ENCODE results near the gene PRR29.

PRR29 gene

GRCh38 chr17:63998050-63998720 is at the start of gene PRR29:
Gene PRR29 (plus strand): TSS chr17:63998351. CDS start chr17:63998365, 14 bp downstream.
- DNase-seq (ENCODE audit: low read depth) = peak; percentile 69

DNA sequence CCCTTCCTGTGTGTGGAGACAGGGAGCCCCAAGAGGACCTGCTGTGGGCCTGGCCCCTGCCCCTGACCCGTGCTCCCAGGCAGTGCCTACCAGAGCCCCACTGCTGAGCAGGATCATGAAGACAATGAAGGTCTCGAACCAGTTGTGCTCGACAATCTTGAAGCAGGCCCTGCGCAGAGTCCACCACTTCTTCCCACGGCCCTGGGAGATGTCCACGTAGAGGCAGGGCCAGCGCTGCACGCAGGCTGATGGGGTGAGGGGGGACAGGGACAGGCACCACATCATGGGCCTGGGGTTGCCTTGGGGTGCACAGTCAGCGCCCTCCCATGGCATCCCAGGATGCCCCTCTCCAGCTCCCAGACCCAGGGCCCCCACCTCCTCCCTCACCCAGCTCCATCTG is 49.6 kb upstream of the PRR29 start:
- DNase-seq (ENCODE audit: low read depth) = no peak

DNA sequence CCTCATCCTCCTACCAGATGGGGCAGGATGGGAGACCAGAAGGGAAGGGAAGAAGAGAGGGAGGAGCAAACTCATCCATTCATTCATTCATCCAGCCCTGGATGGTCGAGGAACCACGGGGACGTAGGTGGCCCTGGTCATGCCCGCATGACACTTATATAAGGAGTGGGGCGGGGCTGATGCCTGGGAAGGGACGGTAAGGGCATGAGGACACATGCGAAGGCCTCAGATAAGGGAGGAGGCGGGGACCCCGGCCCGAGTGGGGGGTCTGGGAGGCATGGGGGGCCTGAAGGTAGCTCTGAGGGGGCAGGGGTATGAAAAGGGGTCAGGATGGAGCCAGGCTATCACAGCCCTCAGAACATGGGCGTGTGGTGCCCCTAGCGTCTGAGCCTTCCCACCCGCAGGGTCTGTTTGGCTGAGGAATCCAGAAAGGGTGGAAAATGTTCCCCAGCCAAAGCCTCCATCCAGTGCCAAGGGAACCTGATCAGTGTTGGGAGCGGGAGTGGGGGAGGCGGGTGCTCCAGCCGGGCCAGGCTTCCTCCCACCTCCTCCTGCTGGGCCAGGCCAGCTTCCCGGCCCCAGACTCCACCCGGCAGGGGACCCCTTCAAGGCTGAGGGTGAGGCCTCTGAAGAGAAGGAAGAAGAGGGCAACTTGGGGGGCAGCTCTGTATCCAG is 48.4 kb upstream of the PRR29 start:
- no peak for DNase-seq (ENCODE audit: low read depth)

DNA sequence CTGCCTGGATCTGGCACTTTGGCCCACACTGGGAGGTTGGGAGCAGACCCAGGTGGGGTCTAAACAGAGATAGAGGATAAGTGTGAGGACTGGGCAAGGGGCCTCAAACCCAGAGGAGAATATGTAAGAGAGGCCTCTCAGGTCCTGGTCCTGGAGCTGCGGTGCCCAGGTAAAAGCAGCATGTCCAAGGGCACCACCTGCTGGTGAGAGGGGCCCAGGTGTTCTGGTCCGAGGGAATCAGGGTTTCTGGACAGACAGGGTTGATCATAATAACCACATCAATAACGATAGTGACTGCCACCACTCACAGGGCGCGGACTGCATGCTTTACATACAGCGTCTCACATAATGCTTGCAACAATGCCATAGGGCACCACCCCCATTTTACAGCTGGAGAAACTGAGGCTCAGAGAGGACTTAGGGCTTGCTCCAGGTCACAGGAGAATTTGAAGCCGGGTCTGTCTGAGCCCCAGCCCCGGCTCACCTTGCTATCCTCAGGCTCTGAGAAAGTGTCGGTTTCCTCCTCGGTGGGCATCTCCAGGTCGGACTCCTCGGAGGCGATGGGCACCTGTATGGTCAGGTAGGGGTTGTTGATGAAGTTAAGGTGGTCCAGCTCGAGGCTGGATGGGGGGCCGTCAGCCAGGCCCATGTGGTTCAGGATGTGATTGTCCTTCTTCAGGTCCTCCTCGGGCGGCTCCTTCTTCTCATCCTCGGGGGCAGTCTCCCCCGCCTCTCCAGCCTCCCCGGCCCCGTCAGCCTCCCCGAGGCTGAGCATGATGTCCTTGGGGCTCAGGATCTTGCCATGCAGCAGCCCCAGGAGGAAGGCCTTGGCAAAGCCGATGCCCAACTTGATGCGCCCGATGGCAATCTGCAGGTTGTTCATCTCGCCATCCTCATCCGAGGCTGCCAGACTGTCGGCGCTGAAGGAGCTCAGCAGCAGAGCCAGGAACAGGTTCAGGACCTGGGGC is 46.9 kb upstream of the PRR29 start:
- no peak for DNase-seq (ENCODE audit: low read depth)

DNA sequence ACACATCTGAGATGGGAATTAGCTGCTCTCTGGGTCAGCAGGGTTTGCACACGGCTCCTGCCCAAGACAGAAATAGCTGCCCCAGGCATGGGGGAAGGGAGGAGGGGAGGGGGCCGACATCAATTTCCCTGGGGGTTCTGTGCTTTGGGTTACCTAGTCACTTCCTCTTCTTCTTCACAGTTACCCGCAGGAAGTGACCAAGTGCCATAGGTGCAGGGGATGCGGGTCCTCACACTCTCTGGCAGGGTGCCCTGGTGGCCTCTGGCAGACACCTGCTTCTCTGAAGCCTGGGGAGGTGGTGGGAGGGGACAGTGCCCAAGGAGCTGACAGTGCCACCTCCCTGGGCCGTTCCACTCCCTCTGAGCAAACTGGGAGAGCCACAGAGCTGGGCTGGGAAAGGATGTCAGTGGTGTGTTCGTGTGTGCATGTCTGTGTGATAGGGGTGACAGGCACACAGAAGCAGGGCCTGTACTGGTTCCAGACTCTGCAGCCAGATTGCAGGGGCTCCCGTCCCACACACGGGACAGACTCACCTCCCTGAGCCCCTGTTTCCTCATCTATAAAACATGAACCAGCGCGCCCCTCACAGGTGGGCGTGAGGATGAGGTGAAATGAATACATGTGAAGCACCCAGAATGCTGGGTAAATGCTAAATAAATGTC is 43.6 kb upstream of the PRR29 start:
- peak; percentile 16 for DNase-seq (ENCODE audit: low read depth)

- no peak for DNase-seq (ENCODE audit: low read depth)
Observed at GRCh38 chr17:63955232-63955631, 42.9 kb upstream of the PRR29 start.

GRCh38 chr17:63955791-63956190 is 42.4 kb upstream of the PRR29 start:
- DNase-seq (ENCODE audit: low read depth) = no peak

GRCh38 chr17:63956296-63956920 is 41.7 kb upstream of the PRR29 start:
- DNase-seq (ENCODE audit: low read depth) = no peak

- DNase-seq (ENCODE audit: low read depth) = no peak
Observed at GRCh38 chr17:63960006-63960405, 38.1 kb upstream of the PRR29 start.

- no peak for DNase-seq (ENCODE audit: low read depth)
Observed at GRCh38 chr17:63960430-63960829, 37.7 kb upstream of the PRR29 start.

DNA sequence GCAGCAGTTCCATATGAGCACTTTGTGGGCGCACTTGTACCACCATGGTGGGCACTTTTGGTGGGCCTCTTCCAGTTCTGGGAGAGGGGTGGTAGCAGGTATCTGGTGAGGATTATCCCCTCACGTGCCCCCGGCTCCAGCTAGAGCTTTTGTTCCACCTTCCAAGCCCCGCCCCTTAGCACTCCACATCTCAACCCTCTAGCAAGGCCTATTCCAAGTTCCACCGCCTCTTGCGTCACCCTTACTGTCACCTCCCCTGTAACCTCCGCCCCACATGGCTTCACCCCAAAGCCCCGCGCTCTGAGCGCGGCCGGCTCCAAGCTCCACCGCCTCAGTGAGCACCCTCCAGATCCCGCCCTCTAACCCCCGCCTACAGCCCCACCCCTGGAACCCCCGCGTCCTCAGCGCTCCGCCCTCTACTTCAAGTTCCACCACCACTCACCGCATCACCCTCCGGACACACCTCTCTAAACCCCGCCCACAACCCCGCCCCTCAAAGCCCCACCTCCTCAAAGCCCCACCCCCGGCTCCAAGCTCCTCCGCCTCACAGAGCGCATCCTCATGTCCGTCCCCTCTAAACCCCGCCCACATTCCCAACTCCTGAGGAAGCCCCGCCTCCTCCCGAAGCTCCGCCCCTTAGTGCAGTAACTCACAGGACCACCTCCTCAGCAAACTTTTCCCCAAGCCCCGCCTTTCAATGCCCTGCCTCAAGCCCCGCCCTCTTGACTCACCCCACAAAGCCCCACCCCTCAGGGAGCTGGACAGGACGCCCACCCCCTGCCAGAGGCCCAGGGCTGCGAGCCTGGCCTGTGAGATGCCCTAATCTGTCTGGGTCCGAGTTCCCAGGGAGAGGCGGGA is 36.6 kb upstream of the PRR29 start:
- DNase-seq (ENCODE audit: low read depth) = no peak

DNA sequence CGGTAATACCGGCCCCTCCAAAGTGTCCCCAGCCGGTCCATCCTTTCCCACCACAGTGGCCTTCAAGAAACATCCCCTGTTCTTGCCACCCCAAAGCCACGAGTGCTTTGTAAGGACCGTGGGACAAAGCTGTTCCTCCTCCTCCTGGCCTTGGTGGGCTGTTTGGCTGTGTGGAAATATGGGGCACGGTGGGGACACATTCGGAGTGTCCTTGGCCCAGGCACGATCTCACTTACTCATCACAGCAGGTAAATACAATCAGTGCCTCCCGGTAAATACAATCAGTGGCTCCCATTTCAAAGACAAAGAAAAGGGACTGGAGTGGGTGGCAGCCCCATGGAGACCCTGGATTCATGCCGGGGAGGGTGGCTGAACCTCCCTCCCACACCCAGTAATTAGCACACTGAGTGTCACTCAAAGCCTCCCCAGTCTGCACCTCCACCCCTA is 35.8 kb upstream of the PRR29 start:
- no peak for DNase-seq (ENCODE audit: low read depth)

GRCh38 chr17:63963123-63963522 is 35.0 kb upstream of the PRR29 start:
- no peak for DNase-seq (ENCODE audit: low read depth)

GRCh38 chr17:63966646-63967264 is 31.4 kb upstream of the PRR29 start:
- no peak for DNase-seq (ENCODE audit: low read depth)

- DNase-seq (ENCODE audit: low read depth) = no peak
Observed at GRCh38 chr17:63967953-63968352, 30.2 kb upstream of the PRR29 start.

DNA sequence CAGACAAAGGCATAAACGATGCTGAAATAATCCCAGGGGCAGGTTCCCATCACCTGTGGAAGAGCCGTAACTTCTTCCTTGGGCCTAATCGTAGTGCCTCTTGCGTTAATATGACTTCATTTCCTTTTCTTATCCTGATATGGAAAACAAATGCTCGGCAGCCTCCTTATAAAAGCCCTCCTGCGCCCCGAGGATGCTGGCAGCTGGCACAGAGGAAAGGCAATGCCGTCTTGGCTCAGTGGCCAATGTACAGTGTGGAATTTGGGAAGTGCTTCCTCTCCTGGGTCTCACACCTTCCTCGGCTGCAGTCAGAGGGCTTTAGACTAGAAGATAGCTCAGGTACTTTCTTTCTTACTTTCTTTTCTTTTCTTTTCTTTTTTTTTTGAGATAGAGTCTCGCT is 28.9 kb upstream of the PRR29 start:
- DNase-seq (ENCODE audit: low read depth) = no peak

GRCh38 chr17:63972796-63973195 is 25.4 kb upstream of the PRR29 start, which contains the start of gene SCN4A:
Gene SCN4A (minus strand): TSS chr17:63972918. CDS start chr17:63972841, 77 bp downstream.
- DNase-seq (ENCODE audit: low read depth) = no peak

GRCh38 chr17:63973247-63973646 is 24.9 kb upstream of the PRR29 start:
- no peak for DNase-seq (ENCODE audit: low read depth)

GRCh38 chr17:63973930-63974593 is 24.1 kb upstream of the PRR29 start:
- no peak for DNase-seq (ENCODE audit: low read depth)
